ENCODE measurements around the gene GJA3. TPM values are rescaled to one million over a fixed set of nuclear protein-coding genes. Genes with fewer than 3 reads are reported as not detected.

Gene GJA3
- total and polyA plus RNA-seq, 2 of the 8 experiments (the other 6 are each of a cell fraction or from before 2014, with no cell fraction given), result 0.12 to 0.60 TPM

GRCh38 chr13:20193907-20194631 is 33.2 kb upstream of the GJA3 start:
- Histone ChIP-seq H3K79me1 (ENCODE audit: low read depth, low read length) (no peaks in the 10 kb centered on the region; the same call in 1 of the 2 replicates), H3K27ac (ENCODE audit: low read depth, low read length) (no peak overlapping the region), H4K5ac (ENCODE audit: insufficient read length, low read depth, low read length) (no peak overlapping the region), H3K4me2 (ENCODE audit: insufficient read depth in 1 of 2, low read depth in 2 of 2, low read length in 2 of 2) (peak overlapping the region; percentile 59 to 79), H2BK120ac (replicated peaks; ENCODE audit: low read depth, low read length) (no peak overlapping the region), H4K91ac (replicated peaks; ENCODE audit: insufficient read length, low read length) (no peak overlapping the region), H3K4ac (replicated peaks; ENCODE audit: insufficient read length, low read depth, low read length) (no peak overlapping the region), H3K79me2 (ENCODE audit: control insufficient read depth in 1 of 2, insufficient read depth in 2 of 2, low read length in 2 of 2) (no peaks in the 10 kb centered on the region), H4K8ac (ENCODE audit: extremely low read depth, insufficient read depth, low read length) (no peak overlapping the region), H2BK20ac (ENCODE audit: low read length) (no peak overlapping the region), H2BK15ac (ENCODE audit: low read length) (no peak overlapping the region), H3K36me3 (ENCODE audit: control insufficient read depth in 2 of 4, insufficient read depth in 4 of 4, low read length in 3 of 4) (no peaks in the 10 kb centered on the region; a peak in 1 of 8 replicates), H3K9ac (replicated peaks in 1 of 4; ENCODE audit: extremely low read depth in 1 of 4, low read depth in 3 of 4, low read length in 3 of 4) (no peak overlapping the region), H3K56ac (replicated peaks; ENCODE audit: insufficient read length, low read depth, low read length) (no peak overlapping the region), H3K23me2 (ENCODE audit: low read depth, low read length) (peaks cover 6% of the 10 kb centered on the region; the same call in 1 of the 2 replicates), H2AFZ (ENCODE audit: low read length) (no peak overlapping the region), H3K4me1 (replicated peaks in 1 of 4; ENCODE audit: control insufficient read depth in 3 of 4, insufficient read depth in 4 of 4, low read length in 3 of 4) (peaks cover 0 to 13% (median 5%) of the 10 kb centered on the region in 4 experiments; a peak in 6 of 7 replicates), H4K20me1 (replicated peaks in 1 of 2; ENCODE audit: control insufficient read depth in 1 of 2, insufficient read depth in 2 of 2, low read length in 2 of 2) (peaks cover 0 to 9% of the 10 kb centered on the region in 2 experiments), H3K23ac (ENCODE audit: insufficient read length) (no peak overlapping the region), H2AK5ac (ENCODE audit: low read depth, low read length) (no peak overlapping the region), H3K4me3 (ENCODE audit: extremely low read depth in 1 of 4, insufficient read depth in 2 of 4, low read depth in 3 of 4, low read length in 4 of 4) (peak overlapping the region in 3 of 4 experiments; percentile 7 to 63 (median 47); a peak in 6 of 8 replicates), H3K14ac (ENCODE audit: insufficient read length) (no peak overlapping the region), H2BK5ac (ENCODE audit: low read depth, low read length) (no peak overlapping the region), H3K27me3 (replicated peaks in 1 of 4; ENCODE audit: control insufficient read depth in 3 of 4, extremely low read depth in 1 of 4, insufficient read depth in 3 of 4, low read length in 3 of 4) (peaks cover 52 to 82% (median 77%) of the 10 kb centered on the region in 4 experiments), H3K9me3 (ENCODE audit: insufficient read depth in 2 of 2, low read depth in 1 of 2, low read length in 1 of 2) (no peaks in the 10 kb centered on the region), H3K18ac (ENCODE audit: extremely low read depth, low read length) (no peak overlapping the region), H2BK12ac (ENCODE audit: low read depth, low read length) (no peak overlapping the region)
- DNase-seq (ENCODE audit: low read depth in 1 of 2, low spot score in 2 of 2) (no peak), FAIRE-seq (no peak)
- 20% methylated on average over 27 of the region's 27 CpGs; no CpG with 5 or more reads in 1 of the 2 experiments for WGBS, 2 experiments (ENCODE audit: extremely low coverage in 1 of 2, insufficient coverage in 1 of 2, insufficient read length in 1 of 2, insufficient replicate concordance in 2 of 2, low coverage in 1 of 2, low lambda C conversion rate in 2 of 2, missing lambda C conversion rate in 1 of 2)
- ChIA-PET CTCF (ENCODE audit: partially characterized antibody) (interaction anchor here (0.7 to 2.0 kb wide), 8 partner anchors 9 to 299 kb away, joined by 3 to 7 read pairs (median 4); no protein-coding TSS in a partner anchor), POLR2A (ENCODE audit: partially characterized antibody) (no interaction called here)
- no peak for TF ChIP-seq ASH2L (IDR thresholded peaks at IDR 0.05; ENCODE audit: low read length)
- TF ChIP-seq SUZ12 (IDR thresholded peaks at IDR 0.05; ENCODE audit: low read length), result peak; percentile 46
- no peak for TF ChIP-seq E2F6 (IDR thresholded peaks at IDR 0.05)
- no peak for TF ChIP-seq POLR2A (IDR thresholded peaks at IDR 0.05; ENCODE audit: control extremely low read depth in 1 of 2, low read depth in 2 of 2, low read length in 2 of 2)
- TF ChIP-seq HDAC2 (IDR thresholded peaks at IDR 0.05; ENCODE audit: borderline replicate concordance in 1 of 2, low read depth in 2 of 2, low read length in 2 of 2), result no peak
- TF ChIP-seq RNF2 (IDR thresholded peaks at IDR 0.05; ENCODE audit: borderline replicate concordance, low read depth, low read length, missing control alignments, poor library complexity, severe bottlenecking), result peak; percentile 8
- TF ChIP-seq JUN (IDR thresholded peaks at IDR 0.05; ENCODE audit: low read depth, low read length), result no peak
- peak; percentile 70 for TF ChIP-seq EZH2 (IDR thresholded peaks at IDR 0.05; ENCODE audit: low read depth, low read length, severe bottlenecking)
- no peak for TF ChIP-seq SRF (IDR thresholded peaks at IDR 0.05; ENCODE audit: low read depth, low read length)
- TF ChIP-seq MAFK (IDR thresholded peaks at IDR 0.05; ENCODE audit: low read depth, low read length), result peak; percentile 81
- TF ChIP-seq CREB1 (IDR thresholded peaks at IDR 0.05), result no peak
- no peak for TF ChIP-seq SP4 (IDR thresholded peaks at IDR 0.05; ENCODE audit: low read length)
